Subcutaneous preadipocyte (primary cell): Measurements from ENCODE around the gene NDUFB6. TPM values are rescaled to one million over a fixed set of nuclear protein-coding genes. Genes with fewer than 3 reads are reported as not detected.

ENCODE experiments used
- total RNA-seq: library from RNA; depleted of rRNA; stranded (reverse); fragments of >200 nt; gene quantifications from 2 replicates; pipeline ENCODE4 v1.2.3, GENCODE V29; 2012

NDUFB6 gene
- 35.0 and 36.4 TPM in 2 replicates for total RNA-seq

DNA sequence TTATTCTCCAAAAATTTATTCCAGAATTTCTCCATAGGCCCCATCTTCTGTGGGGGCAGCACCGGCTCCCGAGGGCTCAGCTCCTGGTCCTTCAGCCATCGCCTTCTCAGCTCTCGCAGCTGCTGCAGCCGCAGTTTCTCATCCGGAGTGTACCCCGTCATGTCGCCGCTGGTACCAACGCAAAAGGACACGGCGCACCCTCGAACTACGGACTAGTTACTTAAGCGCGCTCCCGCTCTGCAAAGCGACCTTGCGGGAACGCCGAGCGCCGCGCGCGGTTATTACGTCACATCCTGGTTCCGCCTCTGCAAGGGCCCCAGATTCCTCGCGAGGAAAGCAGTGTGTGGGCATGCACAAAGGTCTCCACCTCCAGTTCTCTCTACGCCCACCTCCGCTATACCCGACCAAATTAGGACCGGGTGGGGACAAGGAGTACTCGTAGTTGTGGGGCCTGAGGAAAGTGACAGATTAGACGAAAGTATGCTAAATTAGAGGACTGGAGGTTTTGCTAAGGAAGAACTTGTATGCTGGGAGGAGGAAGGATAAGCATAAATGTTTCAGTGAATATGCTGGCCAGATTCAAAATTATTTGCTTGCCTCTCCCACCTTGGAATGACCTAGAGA is at the start of gene NDUFB6:
Gene NDUFB6 (minus strand): TSS at position 260 of the 624 bp plus-strand sequence. CDS start 99 bp downstream, at position 161.

DNA sequence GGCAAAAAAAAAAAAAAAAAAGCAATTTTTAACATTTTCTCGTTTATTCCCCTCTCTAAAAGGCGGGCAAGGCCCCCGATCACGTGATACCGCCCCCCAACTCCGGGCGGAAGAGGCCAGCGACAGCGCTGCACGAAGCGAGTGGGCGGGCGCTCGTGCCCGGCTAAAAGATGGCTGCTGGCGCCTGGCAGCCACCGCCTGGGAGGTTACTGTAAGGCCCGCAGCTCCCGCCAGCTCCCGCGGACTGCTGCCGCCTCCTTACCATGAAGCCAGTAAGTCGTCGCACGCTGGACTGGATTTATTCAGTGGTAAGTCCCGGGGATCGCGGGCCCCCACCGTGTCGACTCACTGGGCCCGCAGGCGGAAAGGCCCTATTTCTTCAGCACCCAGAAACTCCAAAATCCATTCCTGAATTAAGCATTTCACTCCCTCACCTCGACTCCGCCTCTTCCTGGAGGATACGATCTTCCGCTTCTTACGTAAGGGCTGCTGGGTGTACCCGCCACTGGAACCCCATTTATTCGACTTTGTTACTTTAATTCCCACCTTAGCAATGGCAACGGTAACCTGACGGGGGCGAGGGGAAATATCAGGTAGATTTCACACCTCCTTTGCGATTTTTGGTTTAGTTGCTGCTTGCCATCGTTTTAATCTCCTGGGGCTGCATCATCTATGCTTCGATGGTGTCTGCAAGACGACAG is 20.6 kb downstream of the NDUFB6 start, which contains the start of the genes SMIM27 and TOPORS:
Gene SMIM27 (plus strand): TSS at position 156 of the 701 bp plus-strand sequence. CDS start 108 bp downstream, at position 264.
Gene TOPORS (minus strand): TSS at position 415 of the 701 bp plus-strand sequence. CDS start 150 bp downstream, at position 265.

DNA sequence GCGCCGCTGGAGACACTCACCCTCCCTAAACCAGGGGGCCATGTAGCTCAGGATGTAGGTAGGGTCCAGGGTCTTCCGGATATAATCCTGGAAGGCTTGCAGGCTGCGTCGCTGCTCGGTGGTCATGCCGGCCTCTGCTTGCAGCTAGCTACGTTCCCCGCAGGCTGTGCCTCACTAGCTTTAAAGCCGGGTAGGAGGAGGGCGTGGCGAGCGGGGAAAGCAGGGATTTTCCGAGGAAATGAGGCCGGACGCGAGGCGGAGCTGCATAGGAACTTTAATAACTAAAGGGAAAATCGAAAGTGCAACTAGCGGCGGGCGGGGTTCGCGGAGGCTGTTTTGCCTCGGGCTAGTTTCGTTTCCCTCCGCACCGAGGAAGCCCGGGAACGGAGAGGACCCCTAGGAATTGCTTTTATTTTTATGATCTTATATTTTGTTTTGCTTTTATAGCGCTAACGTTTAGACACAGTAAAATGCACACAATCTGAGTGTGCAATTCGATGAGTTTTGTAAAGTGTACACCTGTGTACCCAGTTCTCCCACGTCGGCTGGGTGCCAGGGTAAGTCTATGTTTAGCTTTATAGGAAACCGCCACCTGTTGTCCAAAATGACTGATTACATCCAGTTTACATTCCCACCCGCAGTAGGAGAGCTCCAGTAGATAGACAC is 46.8 kb downstream of the NDUFB6 start, which contains the start of gene RIGI:
Gene RIGI (minus strand): TSS at position 156 of the 666 bp plus-strand sequence. CDS start 30 bp downstream, at position 126.

Other genes starting within 250 kb of the NDUFB6 start
- 69.8 and 95.2 TPM in 2 replicates for gene ACO1, start 188.5 kb downstream of the NDUFB6 start, total RNA-seq
- 4.8 and 7.4 TPM in 2 replicates for gene RIGI, start 47.0 kb downstream of the NDUFB6 start, total RNA-seq
- 0.98 and 2.9 TPM in 2 replicates for gene SMIM27, start 20.8 kb downstream of the NDUFB6 start, total RNA-seq
- gene TOPORS, start 20.6 kb downstream of the NDUFB6 start, total RNA-seq = 23.1 and 28.7 TPM in 2 replicates
- gene TAF1L, start 62.5 kb upstream of the NDUFB6 start, total RNA-seq = not detected in 2 replicates
- gene TMEM215, start 210.4 kb upstream of the NDUFB6 start, total RNA-seq = not detected in 2 replicates